Breast epithelium (tissue), 4 donors: ENCODE data around the gene CHD2. TPM values are rescaled to one million over a fixed set of nuclear protein-coding genes. Genes with fewer than 3 reads are reported as not detected.
A peak's percentile ranks its signal among the peaks of the same experiment; 100 is the strongest.

ENCODE experiments used
- DNase-seq, 2 donors: peaks; one replicate each; pipeline ENCODE4 v3.0.0-alpha.2; 2019; ENCODE audit warnings: low spot score in 2 of 2
- H3K27ac ChIP-seq, 2 donors: fragments of 200-600 bp; sonication (generic) in 1 of 2; one replicate each; pipeline ENCODE4 v1.5.1; 2016 to 2019; ENCODE audit warnings: mild to moderate bottlenecking in 1 of 2
- H3K27me3 ChIP-seq, 2 donors: fragments of 200-600 bp; sonication (generic) in 1 of 2; one replicate each; pipeline versions ENCODE4 v1.5.1 to v1.6.0; 2017 to 2019; ENCODE audit warnings: control low read depth in 1 of 2, mild to moderate bottlenecking in 1 of 2
- H3K36me3 ChIP-seq: fragments of 200-600 bp; one replicate; pipeline ENCODE4 v1.5.1; 2019
- H3K4me1 ChIP-seq, 2 donors: fragments of 200-600 bp; sonication (generic); one replicate each; pipeline ENCODE4 v1.5.1; 2016 to 2019; ENCODE audit warnings: control low read depth in 1 of 2
- H3K4me3 ChIP-seq, 3 donors: fragments of 200-600 bp; sonication (generic); 1 replicate in 2 of 3; 2 replicates in 1 of 3; pipeline ENCODE4 v1.5.1; 2016 to 2019; ENCODE audit warnings: mild to moderate bottlenecking in 3 of 3, moderate library complexity in 2 of 3
- H3K9me3 ChIP-seq, 2 donors: fragments of 200-600 bp; sonication (generic) in 1 of 2; one replicate each; pipeline ENCODE4 v1.5.1; 2016 to 2019; ENCODE audit warnings: control low read depth in 1 of 2
- POLR2A ChIP-seq: fragments of 450-650 bp; IDR thresholded peaks from one replicate; pipeline ENCODE4 v1.6.1; 2016; ENCODE audit warnings: antibody characterized with exemption, mild to moderate bottlenecking, moderate library complexity
- POLR2AphosphoS5 ChIP-seq, 3 donors: sonication (generic); formaldehyde crosslinking; IDR thresholded peaks; one replicate each; pipeline ENCODE4 v1.6.1; 2017; ENCODE audit warnings: antibody characterized with exemption in 3 of 3
- intact Hi-C: fragments of 100-400 bp; cut with DNase I; formaldehyde crosslinking; loops from one replicate; pipeline ENCODE4 v1.15.1; 2023; ENCODE audit warnings: low total_unique reads
- total RNA-seq, 3 donors: library from RNA; depleted of rRNA; stranded (reverse); fragments of >200 nt; gene quantifications; one replicate each; pipeline ENCODE4 v1.1.0, GENCODE V29; 2016
- TF ChIP-seq, protein P1 (sequence below), 3 donors: fragments of 450-650 bp; IDR thresholded peaks; one replicate each; pipeline ENCODE4 v1.5.1; 2016 to 2017; ENCODE audit warnings: antibody characterized with exemption in 3 of 3, mild to moderate bottlenecking in 3 of 3, moderate library complexity in 3 of 3

CHD2 gene
- total RNA-seq, 3 donors from 2014 or later: 137 to 215 (median 197) TPM

DNA sequence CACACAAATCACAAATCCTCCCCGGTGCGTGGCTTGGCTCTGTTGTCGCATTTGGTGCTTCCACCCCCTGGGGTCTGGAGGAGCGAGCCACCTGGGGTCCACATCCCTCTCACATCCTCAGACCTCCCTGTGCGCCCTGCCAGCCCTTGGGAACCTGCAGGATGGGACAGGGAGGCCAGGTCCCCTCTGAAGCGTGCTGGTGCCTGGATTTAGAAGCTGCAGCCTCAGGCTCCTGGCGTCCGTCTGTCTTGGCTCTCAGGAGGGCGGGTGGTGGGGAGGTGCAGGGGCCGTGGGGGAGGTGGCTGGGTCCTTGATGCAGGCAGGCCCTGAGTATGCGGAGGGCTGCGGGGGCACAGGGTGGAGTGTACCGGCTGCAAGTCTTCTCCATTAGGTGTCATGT, 150.5 kb downstream of the CHD2 start:
- Histone ChIP-seq H3K27me3 (no peaks in the 10 kb centered on the region), H3K27ac (peak overlapping the region in 1 of 2 donors; percentile 72), H3K4me1 (peaks cover 21 to 34% of the 10 kb centered on the region in 2 donors), H3K4me3 (no peak overlapping the region), H3K36me3 (no peaks in the 10 kb centered on the region), H3K9me3 (peaks cover 5 to 6% of the 10 kb centered on the region in 2 donors)
- no peak for TF ChIP-seq POLR2AphosphoS5 (IDR thresholded peaks at IDR 0.05)
- TF ChIP-seq POLR2A: no peak
- DNase-seq: no peak
- intact Hi-C loops: loop anchor here (1.0 kb wide), 1 partner anchor 33 kb away; no protein-coding TSS in a partner anchor

- H3K9me3 ChIP-seq: peaks cover 0 to 2% of the 10 kb centered on the region in 2 donors
- intact Hi-C loops: loop anchor here (1.0 kb wide), 1 partner anchor 32 kb away; no protein-coding TSS in a partner anchor
- peaks cover 21 to 34% of the 10 kb centered on the region in 2 donors for H3K4me1 ChIP-seq
- peak overlapping the region; percentile 50 to 72 for H3K27ac ChIP-seq
- DNase-seq: no peak
- H3K4me3 ChIP-seq: peak overlapping the region in 1 of 3 donors; percentile 8
- no peak for TF ChIP-seq POLR2AphosphoS5 (IDR thresholded peaks at IDR 0.05)
- TF ChIP-seq, protein P1, sequence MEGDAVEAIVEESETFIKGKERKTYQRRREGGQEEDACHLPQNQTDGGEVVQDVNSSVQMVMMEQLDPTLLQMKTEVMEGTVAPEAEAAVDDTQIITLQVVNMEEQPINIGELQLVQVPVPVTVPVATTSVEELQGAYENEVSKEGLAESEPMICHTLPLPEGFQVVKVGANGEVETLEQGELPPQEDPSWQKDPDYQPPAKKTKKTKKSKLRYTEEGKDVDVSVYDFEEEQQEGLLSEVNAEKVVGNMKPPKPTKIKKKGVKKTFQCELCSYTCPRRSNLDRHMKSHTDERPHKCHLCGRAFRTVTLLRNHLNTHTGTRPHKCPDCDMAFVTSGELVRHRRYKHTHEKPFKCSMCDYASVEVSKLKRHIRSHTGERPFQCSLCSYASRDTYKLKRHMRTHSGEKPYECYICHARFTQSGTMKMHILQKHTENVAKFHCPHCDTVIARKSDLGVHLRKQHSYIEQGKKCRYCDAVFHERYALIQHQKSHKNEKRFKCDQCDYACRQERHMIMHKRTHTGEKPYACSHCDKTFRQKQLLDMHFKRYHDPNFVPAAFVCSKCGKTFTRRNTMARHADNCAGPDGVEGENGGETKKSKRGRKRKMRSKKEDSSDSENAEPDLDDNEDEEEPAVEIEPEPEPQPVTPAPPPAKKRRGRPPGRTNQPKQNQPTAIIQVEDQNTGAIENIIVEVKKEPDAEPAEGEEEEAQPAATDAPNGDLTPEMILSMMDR (IDR thresholded peaks at IDR 0.05): no peak
- no peak for TF ChIP-seq POLR2A
- no peaks in the 10 kb centered on the region for H3K36me3 ChIP-seq
- H3K27me3 ChIP-seq: no peaks in the 10 kb centered on the region
Observed at GRCh38 chr15:93051236-93052089, 151.3 kb downstream of the CHD2 start.

DNA sequence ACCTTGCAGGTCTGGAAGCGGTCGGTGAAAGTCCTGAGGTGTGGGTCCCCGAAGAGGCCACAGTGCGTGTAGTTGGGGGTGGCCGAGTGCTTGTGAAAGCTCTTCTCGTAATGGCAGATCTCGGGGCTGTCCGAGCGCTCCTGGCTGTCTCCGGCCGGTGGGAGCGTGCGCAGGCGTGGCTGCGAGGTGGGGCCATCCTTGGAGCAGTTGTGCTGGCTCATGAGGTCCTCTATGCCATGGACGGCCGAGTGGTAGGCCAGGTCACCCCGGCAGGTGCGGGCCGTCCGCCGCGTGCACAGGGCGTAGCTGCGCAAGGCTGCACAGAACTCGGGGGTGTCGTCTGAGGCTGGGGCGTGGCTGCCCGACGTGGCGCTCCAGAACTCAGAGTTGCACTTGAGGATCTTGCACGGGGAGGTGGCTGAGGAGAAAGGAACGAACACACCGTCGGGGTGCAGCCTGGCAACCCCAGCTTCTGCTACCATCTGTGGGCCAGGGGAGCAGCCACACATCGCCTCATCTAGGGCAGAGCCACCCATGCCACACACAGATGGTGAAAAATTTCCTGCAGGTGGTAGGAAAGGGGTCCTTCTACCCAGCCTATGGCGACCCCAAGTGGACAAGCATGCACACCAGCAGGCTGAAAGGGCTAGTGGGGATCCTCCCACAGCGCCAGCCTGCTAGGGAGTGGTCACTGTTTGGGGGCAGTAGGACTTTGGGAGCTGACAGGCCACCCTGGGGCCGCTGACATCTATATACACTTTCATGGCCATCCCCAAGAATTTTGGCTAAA, 152.2 kb downstream of the CHD2 start:
- peak overlapping the region in 1 of 2 donors; percentile 72 for H3K27ac ChIP-seq
- intact Hi-C loops: no loop called here
- peaks cover 21 to 33% of the 10 kb centered on the region in 2 donors for H3K4me1 ChIP-seq
- TF ChIP-seq POLR2A (no peak), POLR2AphosphoS5 (IDR thresholded peaks at IDR 0.05) (no peak)
- TF ChIP-seq, protein P1 (IDR thresholded peaks at IDR 0.05): no peak
- H3K27me3 ChIP-seq: no peaks in the 10 kb centered on the region
- H3K4me3 ChIP-seq: no peak overlapping the region
- no peaks in the 10 kb centered on the region for H3K36me3 ChIP-seq
- no peaks in the 10 kb centered on the region for H3K9me3 ChIP-seq
- DNase-seq: no peak

DNA sequence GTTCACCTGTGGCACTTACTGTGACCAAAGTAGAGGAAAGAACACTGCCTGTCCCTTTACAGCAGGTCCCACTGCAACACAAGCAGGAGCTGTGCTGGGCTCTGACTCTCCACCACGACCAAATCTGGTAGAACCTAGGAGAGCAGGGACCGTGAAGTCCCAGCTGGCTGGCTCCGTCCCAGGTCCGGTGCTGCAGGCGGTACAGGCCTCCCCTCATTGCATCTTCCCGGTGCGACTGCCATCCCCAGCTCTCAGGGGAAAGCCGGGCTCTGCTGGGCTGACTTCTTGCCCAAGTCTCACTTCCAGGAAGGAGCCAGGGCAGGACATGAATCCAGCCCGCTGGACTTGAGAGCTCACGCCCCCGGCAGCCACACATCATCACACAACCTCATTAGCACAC, 155.1 kb downstream of the CHD2 start:
- Histone ChIP-seq H3K36me3 (no peaks in the 10 kb centered on the region), H3K4me3 (peak overlapping the region in 1 of 3 donors; percentile 15), H3K9me3 (no peaks in the 10 kb centered on the region), H3K4me1 (peaks cover 5 to 14% of the 10 kb centered on the region in 2 donors), H3K27me3 (no peaks in the 10 kb centered on the region), H3K27ac (peak overlapping the region in 1 of 2 donors; percentile 55)
- no peak for DNase-seq
- intact Hi-C loops: no loop called here
- TF ChIP-seq, protein P1 (IDR thresholded peaks at IDR 0.05): no peak
- no peak for TF ChIP-seq POLR2A
- TF ChIP-seq POLR2AphosphoS5 (IDR thresholded peaks at IDR 0.05): no peak

- no peaks in the 10 kb centered on the region for H3K27me3 ChIP-seq
Observed at GRCh38 chr15:93056836-93057235, 156.7 kb downstream of the CHD2 start.

More at GRCh38 chr15:93056836-93057235, 156.7 kb downstream of the CHD2 start:
- Histone ChIP-seq H3K36me3 (no peaks in the 10 kb centered on the region), H3K27ac (peak overlapping the region in 1 of 2 donors; percentile 55), H3K9me3 (no peaks in the 10 kb centered on the region), H3K4me3 (no peak overlapping the region), H3K4me1 (no peaks in the 10 kb centered on the region)
- DNase-seq: no peak
- intact Hi-C loops: no loop called here
- TF ChIP-seq POLR2AphosphoS5 (IDR thresholded peaks at IDR 0.05) (no peak), POLR2A (no peak)
- TF ChIP-seq, protein P1 (IDR thresholded peaks at IDR 0.05): no peak
